ENCODE results near the gene TENM4. TPM values are rescaled to one million over a fixed set of nuclear protein-coding genes. Genes with fewer than 3 reads are reported as not detected.

Gene TENM4
- total and polyA plus RNA-seq, 10 of the 15 experiments (the other 5 are each of a cell fraction or from before 2014, with no cell fraction given), result 0.03 to 0.12 (median 0.06) TPM; not detected in 7

DNA sequence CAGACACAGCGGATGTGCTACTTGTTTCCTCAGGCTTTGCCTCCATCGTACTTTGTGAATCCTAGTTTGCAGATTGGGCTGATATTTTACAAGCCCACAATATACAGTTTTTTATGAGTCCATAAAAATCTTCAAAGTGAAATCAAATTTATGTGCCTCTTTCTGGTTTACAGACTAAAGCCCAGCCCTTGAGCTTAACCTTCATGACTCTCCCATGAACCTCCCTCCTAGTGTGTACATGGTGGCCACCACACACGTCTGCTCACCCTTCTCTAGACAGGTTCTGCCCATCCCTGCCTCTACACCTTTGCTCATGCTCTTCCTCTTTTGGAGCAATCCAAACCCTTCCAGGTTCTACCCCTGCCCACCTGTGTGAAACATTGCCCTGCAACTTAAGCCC is 129.4 kb downstream of the TENM4 start (continued):
- TF ChIP-seq CBX3 (IDR thresholded peaks at IDR 0.05; ENCODE audit: borderline replicate concordance, low read depth) (no peak), DPF2 (IDR thresholded peaks at IDR 0.05) (no peak), RFX5 (IDR thresholded peaks at IDR 0.05; ENCODE audit: low read depth, low read length) (no peak), RAD21 (IDR thresholded peaks at IDR 0.05; ENCODE audit: insufficient read depth, low read depth, low read length) (no peak), KLF5 (IDR thresholded peaks at IDR 0.05; ENCODE audit: partially characterized antibody) (no peak), MYB (IDR thresholded peaks at IDR 0.05; ENCODE audit: borderline replicate concordance, low read depth, low read length) (no peak)
- TF ChIP-seq, protein P1, sequence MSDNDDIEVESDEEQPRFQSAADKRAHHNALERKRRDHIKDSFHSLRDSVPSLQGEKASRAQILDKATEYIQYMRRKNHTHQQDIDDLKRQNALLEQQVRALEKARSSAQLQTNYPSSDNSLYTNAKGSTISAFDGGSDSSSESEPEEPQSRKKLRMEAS (IDR thresholded peaks at IDR 0.05; ENCODE audit: low read depth, low read length), result no peak

DNA sequence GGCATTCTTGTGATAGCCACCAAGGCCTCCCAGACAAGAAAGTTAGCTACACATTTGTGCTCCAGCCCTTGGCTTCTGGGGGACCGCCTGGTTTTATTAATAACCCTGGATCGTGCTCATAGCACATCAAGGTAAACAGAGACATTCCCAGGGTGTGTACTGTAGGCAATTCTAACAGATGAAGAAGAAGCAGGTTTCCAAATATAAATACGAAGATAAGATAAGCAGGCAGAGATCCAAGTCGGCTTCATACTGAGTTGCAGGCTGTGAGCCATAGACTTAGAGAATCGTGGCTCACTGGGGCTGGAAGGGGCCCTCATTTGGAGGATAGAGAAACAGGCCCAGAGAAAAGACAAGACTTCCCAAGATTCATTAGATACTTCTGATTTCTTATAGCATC is 131.4 kb downstream of the TENM4 start:
- POLR2A ChIA-PET, result no interaction called here
- H3K27ac ChIP-seq (ENCODE audit: control insufficient read depth, insufficient read depth), result no peak overlapping the region
- no TSS peak for BruUV-seq (replicated peaks)
- no peaks in the 10 kb centered on the region for H3K79me2 ChIP-seq (ENCODE audit: control insufficient read depth, insufficient read depth, low read length)
- H3K4me2 ChIP-seq (ENCODE audit: control insufficient read depth, insufficient read depth), result no peak overlapping the region
- no peaks in the 10 kb centered on the region for H4K20me1 ChIP-seq (ENCODE audit: control insufficient read depth, insufficient read depth)
- CTCF ChIA-PET, result no interaction called here
- H3K27me3 ChIP-seq (replicated peaks in 1 of 2; ENCODE audit: control insufficient read depth in 2 of 2, insufficient read depth in 2 of 2, low read length in 1 of 2), result no peaks in the 10 kb centered on the region; a peak in 1 of 4 replicates
- no peak for TF ChIP-seq ATF7 (IDR thresholded peaks at IDR 0.05; ENCODE audit: low read depth)
- no peak for TF ChIP-seq TBL1XR1 (IDR thresholded peaks at IDR 0.05; ENCODE audit: low read depth, low read length)
- no peak for TF ChIP-seq SUPT20H (IDR thresholded peaks at IDR 0.05; ENCODE audit: borderline replicate concordance, control insufficient read depth, low read depth, low read length)
- TF ChIP-seq TCF7 (IDR thresholded peaks at IDR 0.05; ENCODE audit: borderline replicate concordance), result no peak
- TF ChIP-seq SRF (IDR thresholded peaks at IDR 0.05; ENCODE audit: low read depth in 2 of 2, low read length in 2 of 2), result no peak
- TF ChIP-seq, protein P2, sequence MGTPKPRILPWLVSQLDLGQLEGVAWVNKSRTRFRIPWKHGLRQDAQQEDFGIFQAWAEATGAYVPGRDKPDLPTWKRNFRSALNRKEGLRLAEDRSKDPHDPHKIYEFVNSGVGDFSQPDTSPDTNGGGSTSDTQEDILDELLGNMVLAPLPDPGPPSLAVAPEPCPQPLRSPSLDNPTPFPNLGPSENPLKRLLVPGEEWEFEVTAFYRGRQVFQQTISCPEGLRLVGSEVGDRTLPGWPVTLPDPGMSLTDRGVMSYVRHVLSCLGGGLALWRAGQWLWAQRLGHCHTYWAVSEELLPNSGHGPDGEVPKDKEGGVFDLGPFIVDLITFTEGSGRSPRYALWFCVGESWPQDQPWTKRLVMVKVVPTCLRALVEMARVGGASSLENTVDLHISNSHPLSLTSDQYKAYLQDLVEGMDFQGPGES (IDR thresholded peaks at IDR 0.05), result no peak
- no peak for TF ChIP-seq IKZF1 (conservative IDR thresholded peaks at IDR 0.05)
- no peak for TF ChIP-seq RELA (IDR thresholded peaks at IDR 0.05; ENCODE audit: borderline replicate concordance, partially characterized antibody)
- TF ChIP-seq GATAD2B (conservative IDR thresholded peaks at IDR 0.05; ENCODE audit: low read depth), result no peak
- TF ChIP-seq SIX5 (IDR thresholded peaks at IDR 0.05; ENCODE audit: low read depth, low read length, severe bottlenecking), result no peak
- no peak for TF ChIP-seq WRNIP1 (IDR thresholded peaks at IDR 0.05; ENCODE audit: borderline replicate concordance, low read depth, low read length)
- no peak for TF ChIP-seq RAD21 (IDR thresholded peaks at IDR 0.05; ENCODE audit: insufficient read depth, low read depth, low read length)
- TF ChIP-seq HDAC2 (IDR thresholded peaks at IDR 0.05), result no peak
- TF ChIP-seq NBN (IDR thresholded peaks at IDR 0.05), result no peak
- 13% methylated on average over 5 of the region's 5 CpGs for WGBS (ENCODE audit: insufficient coverage, insufficient replicate concordance, low lambda C conversion rate, missing lambda C conversion rate)
- no peaks in the 10 kb centered on the region for H3K4me1 ChIP-seq (ENCODE audit: control insufficient read depth, insufficient read depth, low read length)
- SMC1A ChIA-PET (ENCODE audit: uncharacterized antibody, unreplicated experiment), result no interaction called here
- FAIRE-seq, result no peak
- no peak for ATAC-seq
- DNase-seq (ENCODE audit: low read depth, low spot score), result no peak
- in situ Hi-C loops (cut with MboI), result no loop called here
- no peak overlapping the region for H3K4me3 ChIP-seq
- H2AFZ ChIP-seq (ENCODE audit: control insufficient read depth, low read depth, low read length), result no peak overlapping the region
- H3K9ac ChIP-seq (ENCODE audit: control insufficient read depth, insufficient read depth, low read length), result no peak overlapping the region
- RAD21 ChIA-PET (ENCODE audit: unreplicated experiment), result no interaction called here
- H3K36me3 ChIP-seq (ENCODE audit: control insufficient read depth in 2 of 2, insufficient read depth in 2 of 2, low read length in 1 of 2), result no peaks in the 10 kb centered on the region
- H3K9me3 ChIP-seq (replicated peaks; ENCODE audit: control insufficient read depth, insufficient read depth, low read length), result no peaks in the 10 kb centered on the region
- intact Hi-C loops (cut with micrococcal nuclease; ENCODE audit: unreplicated experiment), result no loop called here
